HG02884 (cell line): ENCODE results near the gene FOXI3.

Experiments
- ATAC-seq: cut with Tn5 transposase; IDR thresholded peaks from one replicate; pipeline ENCODE4 v1.9.1; 2021; ENCODE audit warnings: mild to moderate bottlenecking, moderate library complexity; ENCODE audit not compliant: unreplicated experiment

The FOXI3 gene

DNA sequence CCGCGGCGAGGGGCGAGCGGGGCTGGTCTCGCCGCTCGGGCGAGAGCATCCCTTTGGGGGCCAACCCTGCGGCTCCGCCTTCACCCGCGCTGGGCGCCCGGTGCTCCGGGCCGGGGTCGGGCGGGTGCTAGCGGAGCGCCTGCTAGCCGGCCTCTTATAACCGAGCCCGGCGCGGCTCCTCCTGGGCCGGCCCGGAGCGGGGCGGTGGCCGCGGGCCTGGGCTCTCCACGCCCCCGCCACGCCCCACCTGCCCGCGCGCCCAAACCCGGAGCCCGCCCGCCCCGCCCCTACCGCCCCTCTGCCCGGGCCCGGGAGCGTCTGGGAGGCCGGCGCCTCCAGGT lies at the start of gene FOXI3:
TSS of gene FOXI3 (minus strand) at position 129 of the 341 bp plus-strand sequence. CDS start 158 bp downstream, outside the sequence.
- ATAC-seq: peak; percentile 28

GRCh38 chr2:88500691-88501090 lies 48.2 kb upstream of the FOXI3 start:
- ATAC-seq: no peak

- no peak for ATAC-seq
Observed at GRCh38 chr2:88499204-88499603, 46.7 kb upstream of the FOXI3 start.

GRCh38 chr2:88493481-88493880 lies 41.0 kb upstream of the FOXI3 start:
- ATAC-seq: no peak

- ATAC-seq: no peak
Observed at GRCh38 chr2:88492002-88492401, 39.5 kb upstream of the FOXI3 start.

DNA sequence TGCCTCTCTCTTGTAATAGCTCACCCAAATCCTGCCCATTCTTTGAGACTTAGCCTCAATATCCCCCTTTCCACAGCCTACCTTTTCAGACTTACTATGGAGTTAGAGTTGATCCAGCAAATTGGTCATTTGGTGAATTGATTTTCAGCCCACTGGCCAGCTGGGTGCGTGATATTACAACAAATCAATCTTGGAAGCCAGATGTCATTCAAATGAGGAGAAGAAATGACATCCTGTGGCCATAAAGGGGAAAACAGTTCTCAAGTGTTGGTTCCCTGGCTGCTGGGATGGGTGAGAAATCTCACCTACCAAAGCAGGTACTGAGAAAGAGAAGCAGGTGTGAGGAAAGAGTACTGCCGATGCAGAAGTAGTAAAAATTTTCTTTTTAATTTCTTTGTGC lies 36.7 kb upstream of the FOXI3 start:
- no peak for ATAC-seq

DNA sequence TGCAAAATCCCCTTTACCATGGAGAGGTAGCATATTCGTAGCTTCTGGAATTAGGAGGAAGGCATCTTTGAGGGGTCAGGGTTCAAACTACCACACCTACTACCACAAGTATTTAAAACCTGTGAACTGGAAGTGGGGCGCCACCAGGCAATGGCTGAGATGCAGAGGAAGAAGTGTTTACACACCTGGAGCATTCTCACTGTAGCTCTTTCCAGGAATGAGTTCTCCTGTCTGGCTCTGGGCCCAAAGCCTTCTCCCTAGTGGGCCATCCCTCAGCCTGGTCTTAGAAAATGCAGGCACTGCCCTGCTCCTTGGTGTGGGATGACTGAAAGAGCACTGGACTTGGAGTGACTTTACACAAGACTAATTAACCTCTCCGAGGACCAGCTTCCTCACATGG lies 30.7 kb upstream of the FOXI3 start:
- no peak for ATAC-seq

- no peak for ATAC-seq
Observed at GRCh38 chr2:88481691-88482336, 29.3 kb upstream of the FOXI3 start.

DNA sequence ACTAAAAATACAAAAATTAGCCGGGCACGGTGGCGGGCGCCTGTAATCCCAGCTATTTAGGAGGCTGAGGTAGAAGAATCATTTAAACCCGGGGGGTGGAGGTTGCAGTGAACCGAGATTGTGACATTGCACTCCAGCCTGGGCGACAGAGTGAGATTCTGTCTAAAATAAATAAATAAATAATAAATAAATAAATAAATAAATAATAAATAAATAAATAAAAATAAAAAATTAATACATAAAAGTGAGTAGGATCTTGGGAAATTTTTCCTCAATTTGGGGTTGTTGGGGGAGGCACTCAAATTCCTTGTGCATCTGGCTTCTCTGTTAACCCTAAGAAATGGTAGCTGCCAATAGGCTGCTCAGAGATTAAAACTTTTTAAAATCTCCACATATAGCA lies 20.3 kb upstream of the FOXI3 start:
- no peak for ATAC-seq

- no peak for ATAC-seq
Observed at GRCh38 chr2:88471083-88471942, 18.8 kb upstream of the FOXI3 start.

GRCh38 chr2:88469202-88470114 lies 17.0 kb upstream of the FOXI3 start:
- no peak for ATAC-seq

- ATAC-seq: no peak
Observed at GRCh38 chr2:88464153-88464552, 11.7 kb upstream of the FOXI3 start.

DNA sequence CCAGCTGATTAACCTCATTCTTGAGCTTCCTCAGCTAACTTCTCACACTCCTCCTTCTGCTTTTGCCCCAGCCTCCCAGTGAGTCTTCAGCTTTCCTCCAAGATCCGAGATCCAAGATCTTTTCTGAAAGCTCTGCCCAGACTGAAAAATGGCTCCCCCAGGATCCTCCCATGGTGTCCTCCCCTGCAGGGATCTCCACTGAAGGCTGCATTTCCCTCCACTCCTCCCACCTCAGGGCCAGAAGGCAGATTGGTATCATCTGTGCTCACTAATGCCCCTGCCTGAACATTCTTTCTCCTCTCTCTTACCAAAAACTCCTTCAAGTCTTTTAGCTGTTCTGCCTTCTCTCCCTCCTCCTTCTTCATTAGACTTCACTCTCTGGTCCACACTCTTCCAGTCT lies 6.1 kb upstream of the FOXI3 start:
- no peak for ATAC-seq

GRCh38 chr2:88452980-88453582 lies 588 bp upstream of the FOXI3 start:
- ATAC-seq: no peak

DNA sequence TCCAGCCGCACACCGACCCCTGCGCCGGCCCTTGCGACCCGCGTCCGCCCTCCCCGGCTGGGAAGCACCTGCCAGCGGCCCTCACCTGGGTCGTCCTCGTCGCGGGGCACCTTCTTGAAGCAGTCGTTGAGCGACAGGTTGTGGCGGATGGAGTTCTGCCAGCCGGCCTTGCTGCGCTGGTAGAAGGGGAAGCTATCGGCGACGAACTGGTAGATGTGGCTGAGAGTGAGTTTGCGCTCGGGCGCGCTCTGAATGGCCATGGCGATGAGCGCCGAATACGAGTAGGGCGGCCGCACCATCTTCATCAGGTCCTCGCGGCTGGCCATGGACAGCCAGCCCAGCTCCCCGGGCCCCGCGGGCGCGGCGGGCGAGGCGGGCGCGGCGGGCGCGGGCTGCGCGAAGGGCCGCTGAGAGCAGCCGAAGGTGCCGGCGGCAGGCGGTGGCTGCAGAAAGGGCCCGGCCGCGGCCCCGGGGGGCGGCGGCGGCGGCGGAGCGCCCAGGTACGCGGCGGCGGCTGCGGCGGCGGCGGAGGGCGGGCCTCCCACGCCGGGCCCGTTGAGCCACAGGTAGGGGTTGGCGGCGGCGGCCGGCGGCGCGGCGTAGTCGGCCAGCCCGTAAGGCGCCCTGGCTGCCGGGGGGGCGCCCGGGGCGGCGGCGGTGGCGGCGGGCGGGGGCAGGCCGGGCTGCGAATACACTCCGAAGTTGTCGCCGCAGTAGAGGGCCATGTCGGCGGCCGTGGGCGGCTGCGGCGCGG lies 505 bp downstream of the FOXI3 start:
- peak; percentile 42 for ATAC-seq

DNA sequence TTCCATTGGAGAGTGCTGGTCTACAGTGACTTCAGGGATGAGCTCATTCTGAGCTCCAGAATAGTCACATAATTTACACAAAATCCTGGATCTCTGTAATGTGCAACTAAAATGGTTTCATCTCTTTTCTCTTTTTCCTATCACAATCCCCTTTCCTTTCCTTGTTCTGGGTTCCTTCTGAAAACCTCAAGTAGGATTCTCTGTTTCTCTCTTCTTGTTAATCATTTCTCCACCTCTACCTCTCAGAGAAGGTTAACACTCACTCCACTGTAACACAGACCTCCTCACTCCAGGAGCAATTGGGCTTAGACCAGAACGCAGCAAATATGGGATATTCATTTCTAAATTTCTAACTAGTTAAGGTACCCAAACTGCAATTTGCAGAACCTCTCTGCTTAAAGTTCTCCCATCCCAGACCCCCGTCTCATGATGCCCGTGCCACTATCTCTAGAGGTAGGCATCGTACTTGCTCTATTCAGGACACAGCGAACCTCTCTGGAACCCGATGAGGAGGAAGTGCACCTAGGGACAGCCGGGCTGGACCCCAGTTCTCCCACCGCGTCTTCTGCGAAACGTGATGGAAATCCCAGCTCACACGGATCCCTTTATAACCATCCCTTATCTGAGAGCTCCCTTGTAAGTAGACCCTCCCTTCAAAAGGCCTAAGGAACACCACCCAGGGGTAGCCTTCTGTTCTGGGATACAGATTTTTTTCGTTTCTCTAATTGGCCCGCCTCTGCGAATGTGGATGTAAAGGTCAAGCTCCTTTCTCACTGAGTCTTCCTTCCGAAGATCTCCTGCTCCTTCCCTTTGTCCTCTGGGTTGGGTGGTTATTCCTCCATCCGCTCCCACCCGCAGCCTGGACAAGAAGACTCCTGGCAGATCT lies 1.3 kb downstream of the FOXI3 start:
- no peak for ATAC-seq

DNA sequence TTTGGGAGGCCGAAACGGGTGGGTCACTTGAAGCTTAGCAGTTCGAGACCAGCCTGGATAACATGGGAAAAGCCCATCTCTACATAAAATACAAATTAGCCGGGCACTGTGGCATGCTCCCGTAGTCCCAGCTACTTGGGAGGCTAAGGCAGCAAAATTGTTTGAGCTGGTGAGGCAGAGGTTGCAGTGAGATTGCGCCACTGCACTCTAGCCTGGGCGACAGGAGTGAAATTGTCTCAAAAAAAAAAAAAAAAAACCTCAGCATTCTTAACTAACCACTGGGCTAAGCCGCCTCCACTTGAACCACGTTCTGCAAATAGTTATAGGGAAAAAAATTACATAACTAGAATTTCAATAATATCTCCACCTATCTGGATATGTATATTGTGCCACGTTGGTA lies 2.3 kb downstream of the FOXI3 start:
- no peak for ATAC-seq

DNA sequence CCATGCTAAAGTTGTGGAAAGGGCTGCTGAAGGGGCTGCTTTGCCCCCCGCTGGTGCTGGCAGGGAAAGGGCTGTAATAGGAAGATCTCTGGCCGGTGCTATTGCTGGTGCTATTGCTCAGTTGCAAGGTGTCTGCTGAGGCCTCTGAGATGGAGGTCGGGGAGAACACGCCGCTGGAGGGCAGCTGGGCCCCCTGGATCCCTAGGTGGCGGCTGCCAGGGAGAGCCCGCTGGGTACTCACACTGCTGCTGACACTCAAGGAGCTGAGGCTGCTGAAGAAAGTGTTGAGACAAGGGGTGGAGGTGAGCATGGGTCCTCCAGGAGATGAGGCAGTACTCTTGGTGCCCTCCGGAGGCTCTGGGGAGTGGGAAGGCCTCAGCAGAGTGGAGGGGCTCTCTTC lies 4.2 kb downstream of the FOXI3 start:
- no peak for ATAC-seq

- ATAC-seq: no peak
Observed at GRCh38 chr2:88443353-88443938, 9.0 kb downstream of the FOXI3 start.
